ENCODE results near the gene PLA2G4F.

Gene PLA2G4F

GRCh38 chr15:42131826-42132806 is 24.3 kb downstream of the PLA2G4F start:
- no peak for DNase-seq
- no peak for ATAC-seq

- DNase-seq = no peak
- ATAC-seq = no peak
Observed at GRCh38 chr15:42131006-42131405, 25.4 kb downstream of the PLA2G4F start.

- no peak for ATAC-seq
- no peak for DNase-seq
Observed at GRCh38 chr15:42130246-42130986, 26.0 kb downstream of the PLA2G4F start.

GRCh38 chr15:42129364-42129763 is 27.1 kb downstream of the PLA2G4F start:
- no peak for ATAC-seq
- no peak for DNase-seq

GRCh38 chr15:42128476-42128875 is 28.0 kb downstream of the PLA2G4F start:
- DNase-seq (no peak), ATAC-seq (no peak)

GRCh38 chr15:42123546-42123945 is 32.9 kb downstream of the PLA2G4F start:
- no peak for ATAC-seq
- no peak for DNase-seq

- no peak for ATAC-seq
Observed at GRCh38 chr15:42121682-42122081, 34.8 kb downstream of the PLA2G4F start.

GRCh38 chr15:42121021-42121420 is 35.4 kb downstream of the PLA2G4F start:
- DNase-seq (no peak), ATAC-seq (no peak)

More at GRCh38 chr15:42121682-42122081, 34.8 kb downstream of the PLA2G4F start:
- DNase-seq = no peak

GRCh38 chr15:42120285-42120684 is 36.2 kb downstream of the PLA2G4F start:
- ATAC-seq (no peak), DNase-seq (no peak)

GRCh38 chr15:42119446-42119760 is 37.0 kb downstream of the PLA2G4F start:
- DNase-seq (no peak), ATAC-seq (no peak)

GRCh38 chr15:42118650-42119445 is 37.6 kb downstream of the PLA2G4F start:
- DNase-seq (no peak), ATAC-seq (no peak)

- ATAC-seq (no peak), DNase-seq (no peak)
Observed at GRCh38 chr15:42111924-42112323, 44.5 kb downstream of the PLA2G4F start.

GRCh38 chr15:42110367-42110766 is 46.1 kb downstream of the PLA2G4F start:
- ATAC-seq = no peak
- no peak for DNase-seq

GRCh38 chr15:42108806-42109205 is 47.6 kb downstream of the PLA2G4F start:
- DNase-seq (no peak), ATAC-seq (no peak)

GRCh38 chr15:42108189-42108588 is 48.2 kb downstream of the PLA2G4F start:
- DNase-seq (no peak), ATAC-seq (no peak)

GRCh38 chr15:42107473-42107872 is 49.0 kb downstream of the PLA2G4F start:
- peak; percentile 73 for ATAC-seq
- peak; percentile 19 for DNase-seq

GRCh38 chr15:42106288-42106687 is 50.1 kb downstream of the PLA2G4F start:
- DNase-seq (no peak), ATAC-seq (no peak)

GRCh38 chr15:42104095-42104891 is 52.1 kb downstream of the PLA2G4F start:
- ATAC-seq (no peak), DNase-seq (no peak)

GRCh38 chr15:42102646-42103235 is 53.7 kb downstream of the PLA2G4F start:
- DNase-seq = no peak

GRCh38 chr15:42101861-42102260 is 54.6 kb downstream of the PLA2G4F start:
- ATAC-seq (no peak), DNase-seq (no peak)

More at GRCh38 chr15:42102646-42103235, 53.7 kb downstream of the PLA2G4F start:
- ATAC-seq = no peak

Data from stimulated activated naive CD8-positive, alpha-beta T cell treated with anti-CD3 and anti-CD28 coated beads, Interleukin-15, Interleukin-2, amounts not matched to agents 100 U/mL and 50 U/mL, for 24 hours (primary cell).